Nucleus accumbens (tissue), 56 donors: ENCODE measurements around the gene TRMT44.

ENCODE experiments used
- DNase-seq, 56 donors: peaks; one replicate each; lab custom pipeline; 2025; lab: John Stamatoyannopoulos, UW

The TRMT44 gene

DNA sequence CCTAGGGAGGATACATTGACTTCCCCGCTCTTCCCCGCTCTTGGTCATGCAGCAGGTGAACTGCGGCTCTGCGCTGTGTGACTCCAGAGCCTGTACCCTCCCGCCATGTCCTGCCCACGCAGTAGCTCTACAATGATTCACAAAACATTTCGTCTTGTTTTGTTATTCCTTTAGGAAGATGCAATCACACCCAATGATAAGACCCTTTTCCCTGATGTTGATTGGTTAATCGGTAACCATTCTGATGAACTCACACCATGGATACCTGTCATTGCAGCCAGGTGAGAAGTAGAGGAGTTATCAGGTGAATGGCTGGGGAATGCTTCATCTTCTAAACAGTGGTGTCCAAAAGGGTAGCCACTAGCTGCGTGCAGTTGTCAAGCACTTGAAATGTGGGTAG is 23.2 kb downstream of the TRMT44 start:
- DNase-seq = no peak

DNA sequence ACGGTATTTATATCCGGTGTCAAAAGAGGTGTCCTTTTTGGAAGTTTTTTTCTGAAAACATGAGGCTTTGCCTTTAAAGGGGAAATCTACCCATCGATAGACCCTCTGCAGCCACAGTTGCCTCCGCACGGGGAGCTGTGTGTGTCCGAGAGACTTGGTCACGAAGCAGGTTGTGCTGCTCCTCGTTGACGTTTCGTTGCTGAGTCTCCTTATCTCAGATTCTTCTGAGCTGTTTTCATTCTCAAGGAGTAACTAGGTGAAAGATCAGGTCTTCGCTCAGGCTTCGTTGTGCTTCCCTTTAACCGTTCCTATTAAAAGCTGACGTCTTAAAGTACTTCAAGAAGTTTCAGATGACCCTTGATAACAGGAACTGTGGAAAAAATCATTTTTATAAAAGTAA is 23.8 kb downstream of the TRMT44 start:
- no peak for DNase-seq

DNA sequence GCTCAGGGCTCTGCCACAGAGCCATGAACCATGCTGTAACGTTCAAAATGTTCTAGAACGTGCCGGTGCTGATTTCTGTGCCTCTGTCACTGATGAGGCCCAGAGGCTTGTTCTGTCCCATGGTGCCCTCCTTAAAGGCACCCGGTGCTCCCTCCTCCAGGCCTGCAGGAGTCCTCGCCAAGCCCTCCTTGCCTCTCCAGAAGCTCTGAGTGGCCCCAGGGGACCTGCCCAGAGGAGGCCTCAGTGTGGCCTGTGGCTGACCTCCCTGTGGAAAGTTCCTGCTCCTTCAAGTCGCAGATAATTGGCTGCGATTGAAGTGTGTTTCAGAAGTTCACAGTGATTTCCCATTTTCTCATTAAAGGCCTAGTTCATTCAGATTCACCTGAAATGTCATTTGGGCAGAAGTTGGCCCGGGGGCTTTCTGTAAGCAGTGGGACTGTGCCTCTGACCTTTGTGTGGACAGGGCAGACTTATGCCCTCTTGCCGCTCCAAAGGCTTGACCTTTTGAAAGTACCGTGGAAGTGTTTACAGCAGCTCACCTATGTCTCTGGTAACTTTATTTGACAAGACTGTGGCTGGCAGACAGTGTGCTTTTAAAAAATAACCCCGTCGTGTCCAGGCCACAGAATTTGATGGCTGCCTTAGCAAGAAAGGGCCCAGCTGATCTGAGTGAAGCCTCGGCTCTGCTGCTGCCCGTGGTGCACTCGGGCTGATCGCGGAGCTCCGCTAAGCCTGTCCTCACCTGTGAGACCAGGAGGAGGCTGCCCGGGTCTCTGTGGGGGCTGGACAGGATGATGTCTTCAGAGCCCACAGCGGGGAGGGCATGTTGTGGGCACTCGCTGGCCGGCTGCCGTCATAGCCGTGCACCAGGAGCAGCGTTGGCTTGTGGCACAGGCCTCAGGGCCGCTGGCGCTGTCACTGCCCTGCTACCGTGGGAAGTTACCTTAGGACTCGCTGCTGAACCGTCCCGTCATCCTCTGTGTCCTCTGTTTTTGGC is 25.3 kb downstream of the TRMT44 start:
- no peak for DNase-seq

DNA sequence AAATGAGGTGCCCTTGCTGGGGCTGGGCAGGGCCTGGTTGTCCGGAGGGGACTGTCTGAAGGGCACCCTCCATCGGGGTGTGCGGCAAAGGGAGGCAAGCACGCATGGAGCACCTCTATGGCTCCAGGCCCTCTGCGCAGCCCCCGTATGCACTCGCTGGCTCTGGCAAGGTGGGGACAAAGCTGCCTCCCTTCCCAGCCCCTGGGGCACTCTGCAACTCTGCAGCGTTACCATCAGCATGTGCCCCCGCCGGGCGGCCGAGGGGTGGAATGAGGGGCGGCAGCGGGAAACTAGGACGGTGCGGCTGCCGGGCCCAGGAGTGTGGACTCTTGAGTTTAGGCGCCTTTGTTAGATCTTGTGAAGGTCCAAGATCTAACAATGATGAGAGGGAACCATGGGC is 26.4 kb downstream of the TRMT44 start:
- no peak for DNase-seq

DNA sequence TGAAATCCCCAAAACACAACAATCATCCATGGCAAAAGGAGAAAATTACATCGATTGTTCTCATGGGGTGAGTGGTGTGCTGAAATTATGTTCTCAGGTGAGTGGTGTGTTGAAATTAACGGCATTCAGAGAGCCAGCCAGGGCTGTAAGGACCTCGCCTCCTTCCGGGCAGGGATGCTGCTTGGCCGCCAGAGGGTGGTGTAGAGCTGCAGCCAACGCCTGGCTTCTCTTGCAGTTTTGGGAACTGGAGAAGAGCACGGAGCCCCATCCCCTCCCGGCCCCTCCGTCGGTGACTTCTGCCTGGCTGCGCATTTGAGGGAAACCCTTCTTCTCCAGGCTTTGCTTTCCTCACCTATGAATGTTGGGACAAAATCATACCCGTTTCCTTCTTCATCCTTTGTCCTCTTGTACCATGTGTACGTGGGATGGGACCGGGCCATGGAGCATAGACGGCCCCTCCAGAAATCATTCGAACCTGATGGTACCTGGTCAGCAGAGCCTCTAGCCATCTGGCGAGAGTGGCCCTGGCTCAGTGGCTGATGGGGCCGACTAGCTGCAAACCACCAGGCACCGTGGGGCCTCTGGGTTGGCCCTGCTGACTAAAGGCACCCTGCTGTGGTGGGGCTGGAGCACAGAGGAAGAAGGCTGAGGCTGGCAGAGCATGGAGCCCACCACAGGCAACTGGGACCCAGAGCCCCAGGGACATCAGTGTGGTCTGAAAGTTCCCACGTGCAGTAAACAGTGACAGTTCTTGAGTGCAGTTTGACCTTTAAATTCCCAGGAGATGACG is 28.4 kb downstream of the TRMT44 start:
- DNase-seq = peak in 42 of 56 donors; percentile 4 to 69 (median 30)

DNA sequence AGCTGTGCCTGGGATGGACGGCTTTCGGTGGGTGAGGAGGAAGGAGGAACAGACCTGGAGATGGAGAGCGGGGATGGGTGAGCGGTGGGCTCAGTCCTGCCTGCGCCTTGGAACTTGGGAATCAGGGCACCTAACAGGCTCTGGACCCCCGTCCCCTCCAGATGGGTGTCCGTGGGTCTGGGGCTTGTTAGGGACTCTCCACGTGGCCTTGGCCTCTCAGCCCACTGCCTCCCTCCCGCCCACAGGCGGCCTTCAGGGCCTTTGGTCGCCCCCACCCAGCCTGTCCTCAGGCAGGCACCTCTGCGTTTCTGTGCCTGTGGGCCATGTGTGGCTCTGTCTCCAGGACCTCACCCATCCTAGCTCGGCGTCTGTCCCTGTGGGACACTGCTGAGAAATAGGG is 29.0 kb downstream of the TRMT44 start:
- DNase-seq = no peak

DNA sequence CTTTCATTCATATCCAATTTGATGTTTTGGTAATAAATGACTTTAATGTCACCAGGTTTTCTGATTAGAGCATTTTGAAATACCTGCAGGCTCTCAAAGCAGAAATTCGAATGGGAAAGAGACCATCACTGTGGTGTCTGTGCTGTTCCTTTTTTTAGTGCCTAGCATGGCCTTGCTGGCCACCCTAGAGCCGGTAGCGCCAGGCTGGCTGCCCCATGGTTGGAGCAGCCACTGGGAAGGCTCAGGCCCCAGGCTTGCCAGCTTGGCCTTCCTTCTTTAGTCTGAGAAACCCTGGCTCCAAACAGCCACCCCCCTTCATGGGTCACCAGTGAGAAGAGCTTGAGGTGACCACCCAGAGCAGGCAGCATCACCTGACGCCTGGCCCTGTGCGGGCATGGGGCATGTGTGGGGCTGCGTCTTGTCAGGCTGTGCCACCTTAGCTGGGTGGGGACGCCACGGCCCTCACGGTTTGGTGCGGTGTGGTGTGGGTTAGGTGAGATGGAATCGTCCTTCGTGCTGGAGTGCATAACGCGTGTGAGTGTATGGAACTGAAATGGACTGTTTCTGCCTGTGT is 30.0 kb downstream of the TRMT44 start:
- no peak for DNase-seq

DNA sequence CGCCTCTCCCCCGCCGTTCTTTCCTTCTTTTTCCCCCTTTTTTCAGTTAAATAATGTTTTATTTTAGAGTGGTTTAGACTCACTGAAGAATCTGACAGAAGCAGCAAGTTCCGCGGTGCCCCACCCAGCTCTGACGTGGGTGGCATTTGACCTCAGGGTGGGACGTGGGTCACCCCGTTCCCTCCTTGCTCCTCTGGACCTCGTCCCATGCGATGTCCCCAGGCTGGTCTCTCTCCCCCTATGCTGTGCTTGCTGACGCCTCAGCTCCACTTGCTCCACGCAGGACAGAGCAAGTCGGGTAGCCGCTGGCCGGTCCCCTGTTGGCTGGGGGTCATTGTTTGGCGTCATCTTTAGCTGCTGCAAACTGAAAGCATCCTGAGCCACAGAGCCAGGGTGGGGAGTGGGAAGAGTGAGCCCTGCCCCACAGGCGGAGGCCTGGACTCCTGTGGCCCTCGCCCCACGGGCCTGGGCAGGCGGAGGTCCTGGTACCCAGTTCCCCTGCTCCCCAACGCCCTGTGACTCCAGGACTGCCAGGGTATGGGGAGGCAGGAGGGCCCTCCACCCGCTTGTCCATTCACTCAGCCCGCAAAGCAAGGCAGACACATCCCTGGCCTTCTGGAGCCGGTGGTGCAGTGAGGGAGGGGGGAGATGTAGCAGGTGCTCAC is 30.8 kb downstream of the TRMT44 start:
- DNase-seq = no peak

DNA sequence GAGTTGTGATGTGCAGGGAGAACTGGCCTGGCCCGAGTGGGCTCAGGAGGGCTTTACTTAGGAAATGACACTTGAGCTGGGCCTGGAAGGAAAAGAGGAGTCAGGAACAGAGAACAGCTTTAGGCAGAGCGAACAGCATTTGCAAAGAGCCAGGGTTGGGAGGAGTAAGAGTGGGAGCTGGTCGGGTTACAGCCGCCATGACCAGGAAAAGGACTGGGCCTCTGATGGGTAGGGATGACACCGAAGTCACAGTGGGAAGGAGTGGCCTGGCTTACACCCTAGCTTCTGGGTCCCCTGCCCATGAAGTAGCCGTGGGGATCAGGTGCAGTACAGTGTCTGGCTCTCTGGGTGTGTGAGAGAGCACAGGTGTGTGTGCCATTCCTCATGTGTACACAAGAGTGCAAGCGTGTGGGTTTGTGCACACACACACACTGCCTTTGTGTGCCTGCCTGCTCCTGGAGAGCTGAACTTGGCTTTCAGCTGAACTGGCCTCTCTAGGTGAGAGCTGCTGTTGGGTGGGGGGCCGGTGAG is 31.6 kb downstream of the TRMT44 start:
- DNase-seq = no peak

DNA sequence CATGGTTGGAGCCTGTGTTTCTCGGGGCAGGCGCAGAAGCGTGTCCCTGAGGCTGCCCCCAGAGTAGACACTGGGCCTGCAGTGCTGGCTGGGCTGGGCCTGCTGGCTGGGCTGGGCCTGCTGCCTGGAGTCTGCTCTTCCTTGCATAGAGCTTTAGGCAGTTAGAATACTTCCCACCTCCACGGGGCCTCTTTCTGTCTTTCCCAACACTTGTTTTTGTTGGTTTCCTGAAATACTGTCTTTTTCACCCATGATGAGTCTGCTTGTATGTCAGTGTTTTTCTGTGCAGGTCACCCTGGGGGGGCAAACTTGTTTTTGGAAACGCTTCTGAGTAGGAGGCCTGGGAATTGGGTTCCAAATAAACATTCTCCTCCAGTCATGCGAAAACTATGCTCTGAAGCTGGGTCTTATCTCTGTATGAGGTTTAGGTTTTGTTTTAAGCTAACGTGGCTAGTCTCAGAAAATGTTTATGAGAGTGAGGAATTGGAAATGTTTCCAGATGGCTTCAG is 32.2 kb downstream of the TRMT44 start:
- no peak for DNase-seq

DNA sequence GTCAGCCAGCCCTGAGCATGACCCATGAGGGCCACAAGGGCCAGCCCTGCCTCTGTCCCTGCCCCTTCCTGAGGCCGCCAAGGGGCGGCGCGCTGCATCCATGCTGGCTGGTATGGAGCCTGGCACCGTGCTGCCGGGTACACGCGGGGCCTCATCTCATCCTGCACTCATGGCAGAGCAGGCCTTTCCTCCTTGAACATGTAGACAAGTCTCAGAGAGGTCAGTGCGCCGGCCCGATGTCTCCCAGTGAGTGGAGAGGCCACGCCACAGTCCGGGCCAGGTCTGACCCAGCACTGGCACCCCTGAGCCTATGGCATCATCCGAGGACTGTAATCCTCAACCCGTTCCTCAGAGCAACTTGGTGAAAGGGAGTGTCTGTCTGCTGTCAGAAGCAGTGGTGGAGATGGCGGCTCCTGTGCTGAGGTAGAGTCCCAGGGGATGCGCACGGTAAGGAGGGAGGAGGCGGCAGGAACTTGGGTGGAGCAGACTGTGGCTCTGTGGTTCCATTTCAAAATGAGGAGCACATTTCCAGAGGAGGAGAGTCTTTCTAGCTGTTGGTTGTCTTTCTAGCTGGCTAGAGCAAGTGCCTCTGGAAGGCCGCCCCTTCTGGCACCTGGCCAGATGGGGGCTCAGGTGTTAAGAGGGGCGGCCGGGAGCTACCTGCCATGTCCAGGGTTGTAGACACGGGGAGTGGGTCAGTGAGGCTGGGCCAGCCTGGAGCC is 32.8 kb downstream of the TRMT44 start:
- DNase-seq = peak in 6 of 56 donors; percentile 9 to 35 (median 20)

DNA sequence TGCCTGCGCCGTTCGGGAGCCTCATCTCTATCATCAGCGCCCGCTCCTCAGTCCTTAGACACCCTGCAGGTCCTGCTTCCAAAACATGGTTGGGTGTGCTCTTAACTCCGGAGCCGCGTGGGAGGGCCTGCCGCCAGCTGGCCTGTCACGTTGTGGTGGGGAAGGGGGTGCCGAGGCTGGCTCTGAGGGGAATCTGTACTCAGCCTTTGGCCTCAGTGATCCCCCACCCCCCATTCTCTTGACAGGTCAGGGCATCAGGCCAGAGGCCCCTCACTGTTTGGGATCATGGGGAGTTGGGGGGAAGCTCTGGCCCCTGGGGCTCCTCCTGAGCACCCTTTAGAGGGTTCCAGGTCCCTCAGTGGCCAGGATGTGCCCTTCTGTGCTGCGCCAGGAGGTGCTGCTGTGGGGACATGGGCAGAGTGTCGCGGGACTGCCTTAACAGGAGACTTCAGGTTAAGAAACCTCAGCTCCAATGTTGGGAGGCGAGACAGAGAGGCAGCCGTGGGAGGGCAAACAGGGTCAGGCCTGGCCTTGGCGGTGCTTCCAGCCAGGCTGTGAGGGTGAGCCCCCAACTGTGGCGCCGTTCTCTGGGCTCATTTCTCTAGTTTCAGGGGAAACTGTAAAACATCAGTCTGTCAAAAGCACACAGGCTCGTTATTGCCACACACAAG is 33.5 kb downstream of the TRMT44 start:
- no peak for DNase-seq

DNA sequence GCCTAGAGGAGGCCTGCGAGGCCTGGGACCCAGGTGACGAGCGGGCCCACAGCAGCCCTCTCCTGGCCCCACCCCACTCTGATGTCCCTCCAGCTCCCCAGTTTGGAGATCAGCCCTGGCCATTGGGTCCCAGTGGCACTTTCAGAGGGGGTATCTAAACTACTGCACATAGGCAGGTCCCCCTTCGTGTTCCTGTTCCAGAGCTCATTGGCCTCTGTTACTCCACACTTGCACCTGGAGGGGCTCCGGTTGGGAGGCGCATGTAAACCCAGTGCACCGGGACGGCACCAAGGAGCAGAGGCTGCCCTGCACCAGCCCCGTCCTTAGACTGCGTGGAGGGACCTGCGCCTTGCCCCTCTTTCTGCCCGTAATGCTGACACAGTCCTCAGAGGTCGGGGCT is 34.3 kb downstream of the TRMT44 start:
- no peak for DNase-seq

DNA sequence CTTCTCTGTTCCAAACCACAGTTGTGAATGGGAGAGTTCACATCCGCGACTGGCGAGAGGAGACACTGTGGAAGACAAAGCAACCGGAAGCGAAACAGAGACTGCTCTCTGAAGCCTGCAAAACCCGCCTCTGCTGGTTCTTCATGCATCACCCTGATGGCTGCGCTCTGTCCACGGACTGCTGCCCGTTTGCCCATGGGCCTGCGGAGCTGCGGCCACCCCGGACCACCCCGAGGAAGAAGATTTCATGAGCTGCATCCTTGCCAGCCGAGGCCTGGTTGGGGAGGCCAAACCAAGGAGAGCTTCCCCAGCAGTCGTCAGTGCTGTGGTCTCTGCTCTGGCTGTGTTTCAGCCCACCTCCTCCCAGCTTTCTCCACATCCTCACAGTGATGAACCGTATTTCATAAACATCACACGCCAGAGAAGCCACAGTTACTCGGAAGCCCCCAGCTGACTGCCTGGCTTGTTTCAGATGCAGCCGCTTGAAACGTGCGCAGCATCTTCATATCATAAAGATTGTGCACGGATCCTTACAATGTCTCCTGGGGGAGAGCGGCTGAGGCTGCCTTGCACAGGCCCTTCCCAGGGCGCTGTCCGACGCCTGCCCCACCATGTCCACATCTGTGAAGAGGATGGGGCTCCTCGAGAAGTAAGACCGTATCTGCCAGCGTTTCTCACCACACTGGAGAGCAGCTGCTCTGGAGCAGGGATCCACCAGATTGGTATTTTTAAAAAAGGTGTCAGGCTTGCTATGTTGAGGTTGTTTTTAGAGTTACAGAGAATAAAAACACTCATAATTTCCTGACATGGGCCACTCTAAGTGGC is 35.4 kb downstream of the TRMT44 start:
- no peak for DNase-seq

DNA sequence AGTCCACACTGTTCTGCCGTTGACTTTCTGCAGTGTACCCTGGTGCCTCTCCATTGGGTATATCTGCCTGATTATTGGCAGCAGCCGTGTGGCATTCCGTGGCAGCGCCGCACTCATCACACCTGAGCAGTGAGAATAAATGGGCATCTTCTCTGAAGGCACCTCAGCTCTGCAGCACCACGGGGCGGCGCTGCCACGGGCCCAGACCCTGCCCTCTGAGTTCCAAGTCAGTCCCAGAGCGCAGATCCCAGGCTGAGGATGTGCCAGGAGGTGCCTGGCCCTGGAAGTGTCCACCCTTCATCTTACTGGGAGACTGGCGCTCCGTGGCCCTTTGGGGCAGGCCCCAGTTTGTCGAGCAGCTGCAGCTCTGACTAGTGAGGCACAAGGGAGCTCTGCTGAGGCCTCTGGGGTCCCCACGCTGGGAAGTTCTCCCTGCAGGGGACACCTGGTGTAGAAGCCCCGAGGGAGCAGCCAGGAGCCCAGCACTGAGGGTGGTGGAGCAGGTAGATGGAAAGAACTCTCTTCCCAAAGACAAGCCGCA is 36.6 kb downstream of the TRMT44 start:
- DNase-seq = no peak

DNA sequence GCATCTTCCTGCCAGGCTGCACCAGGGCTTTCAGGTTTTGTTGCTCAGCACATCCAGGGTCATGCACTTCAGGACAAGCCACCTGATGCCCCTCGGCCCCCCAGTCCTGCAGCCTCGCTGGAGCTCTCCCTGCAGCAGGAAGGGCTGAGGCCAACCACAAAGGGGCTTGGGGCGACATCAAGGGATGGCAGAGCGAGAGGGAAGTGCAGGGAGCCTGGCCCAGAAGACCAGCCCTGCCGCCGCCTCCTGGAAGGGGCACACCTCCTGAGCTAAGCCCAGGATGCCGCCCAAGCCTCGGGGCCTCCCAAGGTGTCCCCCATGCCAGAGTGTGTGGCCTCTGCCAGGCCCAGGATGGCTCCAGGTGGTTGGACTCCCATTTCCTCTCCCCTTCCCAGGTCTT is 37.1 kb downstream of the TRMT44 start:
- DNase-seq = no peak

DNA sequence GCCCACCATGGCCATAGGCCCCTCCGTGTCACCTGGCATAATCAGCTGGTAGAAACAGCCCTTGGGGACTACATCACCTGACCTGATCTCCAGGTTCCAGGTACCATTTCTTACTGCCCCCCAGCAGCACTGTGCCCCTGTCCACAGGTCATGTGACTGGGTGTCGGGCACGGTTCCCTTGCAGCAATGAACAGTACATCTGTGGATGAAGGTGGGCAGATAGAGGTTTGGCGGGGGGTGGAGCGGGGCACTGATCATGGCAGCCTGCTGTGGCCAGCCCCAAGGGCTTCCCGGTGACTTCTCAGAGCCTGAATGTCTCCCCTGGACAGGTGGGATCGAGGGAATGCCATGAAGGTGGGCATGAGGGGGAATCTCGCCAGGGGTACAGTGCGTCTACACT is 37.8 kb downstream of the TRMT44 start:
- no peak for DNase-seq
